Measurements from ENCODE around the gene PTN. TPM values are rescaled to one million over a fixed set of nuclear protein-coding genes. Genes with fewer than 3 reads are reported as not detected.
"Not testable (repeated sequence)": the region's sequence is repeated elsewhere in the genome, so short reads cannot be mapped to it uniquely, and the experiment has no call there.

Gene PTN
- total RNA-seq, 1 donor from 2014 or later = not detected

- not testable (repeated sequence) for DNase-seq (ENCODE audit: low read depth in 2 of 2)
Observed at GRCh38 chr7:137181619-137182018, 161.9 kb downstream of the PTN start.
